Gastroesophageal sphincter (tissue), 4 donors: ENCODE results near the gene ERF. TPM values are rescaled to one million over a fixed set of nuclear protein-coding genes. Genes with fewer than 3 reads are reported as not detected.

Source experiments
- ATAC-seq: fragments of 150-250 bp; one replicate; pipeline ENCODE4 v1.9.1; 2016; ENCODE audit warnings: mild to moderate bottlenecking, moderate library complexity
- H3K27ac ChIP-seq, 4 donors: fragments of 200-600 bp; sonication (generic) in 3 of 4; 1 replicate in 3 of 4; 2 replicates in 1 of 4; pipeline ENCODE4 v1.5.1; 2016 to 2019
- H3K27me3 ChIP-seq: fragments of 200-600 bp; sonication (generic); one replicate; pipeline ENCODE4 v1.5.1; 2019
- H3K36me3 ChIP-seq, 2 donors: fragments of 200-600 bp; sonication (generic); one replicate each; pipeline ENCODE4 v1.5.1; 2019; ENCODE audit warnings: control low read depth in 1 of 2
- H3K4me1 ChIP-seq, 3 donors: fragments of 200-600 bp; sonication (generic); 1 replicate in 2 of 3; 2 replicates in 1 of 3; pipeline ENCODE4 v1.5.1; 2016 to 2019; ENCODE audit warnings: control low read depth in 2 of 3
- H3K4me3 ChIP-seq, 2 donors: fragments of 200-600 bp; sonication (generic); one replicate each; pipeline ENCODE4 v1.5.1; 2019; ENCODE audit warnings: mild to moderate bottlenecking in 1 of 2, moderate library complexity in 1 of 2
- H3K9me3 ChIP-seq, 3 donors: fragments of 200-600 bp; sonication (generic); one replicate each; pipeline ENCODE4 v1.5.1; 2017 to 2019; ENCODE audit warnings: control low read depth in 2 of 3
- CTCF ChIP-seq, 4 experiments: fragments of 200-600 bp in 2 of 4; fragments of 450-650 bp in 2 of 4; sonication (generic) in 1 of 4; IDR thresholded peaks; one replicate each; pipeline ENCODE4 v1.5.1; 2017 to 2019; ENCODE audit warnings: antibody characterized with exemption in 4 of 4, mild to moderate bottlenecking in 2 of 4, moderate library complexity in 2 of 4
- EP300 ChIP-seq: sonication (generic); formaldehyde crosslinking; IDR thresholded peaks from one replicate; pipeline ENCODE4 v1.6.1; 2017; ENCODE audit warnings: antibody characterized with exemption, mild to moderate bottlenecking
- POLR2A ChIP-seq, 2 donors: fragments of 450-650 bp; IDR thresholded peaks; one replicate each; pipeline ENCODE4 v1.6.1; 2017; ENCODE audit warnings: antibody characterized with exemption in 2 of 2, mild to moderate bottlenecking in 2 of 2, moderate library complexity in 1 of 2
- POLR2AphosphoS5 ChIP-seq: sonication (generic); formaldehyde crosslinking; IDR thresholded peaks from one replicate; pipeline ENCODE4 v1.6.1; 2017; ENCODE audit warnings: antibody characterized with exemption
- WGBS, 2 donors: methylation state at CpG; one replicate each; pipeline ENCODE4 v1.1.5; 2018; ENCODE audit warnings: low coverage in 1 of 2; 5-methylcytosine and 5-hydroxymethylcytosine counted together
- total RNA-seq, 4 donors: library from RNA; depleted of rRNA; stranded (reverse); fragments of >200 nt; gene quantifications; one replicate each; pipeline ENCODE4 v1.1.0, GENCODE V29; 2016

ERF gene
- total RNA-seq, 4 donors from 2014 or later = 28.4 to 46.4 (median 39.9) TPM

- no peak overlapping the region for H3K4me3 ChIP-seq
- H3K27me3 ChIP-seq = no peaks in the 10 kb centered on the region
- H3K9me3 ChIP-seq = no peaks in the 10 kb centered on the region
- TF ChIP-seq POLR2A (IDR thresholded peaks at IDR 0.05) = no peak
- TF ChIP-seq EP300 = no peak
- TF ChIP-seq POLR2AphosphoS5 = no peak
- TF ChIP-seq CTCF (IDR thresholded peaks at IDR 0.05) = no peak
- peaks cover 0 to 16% (median 4%) of the 10 kb centered on the region in 3 donors for H3K4me1 ChIP-seq
- 73 to 85% methylated on average over 4 of the region's 15 CpGs for WGBS, 2 donors
- peaks cover 0 to 35% of the 10 kb centered on the region in 2 donors for H3K36me3 ChIP-seq
- no peak overlapping the region for H3K27ac ChIP-seq
- no peak for ATAC-seq
These were observed 42.1 kb upstream of the ERF start for GRCh38 chr19:42297039-42297438.

- WGBS, 2 donors = 100% methylated on average over 1 of the region's 6 CpGs; no CpG with 5 or more reads in 1 of the 2 donors
- no peak for TF ChIP-seq POLR2A (IDR thresholded peaks at IDR 0.05)
- peak; percentile 17 for TF ChIP-seq POLR2AphosphoS5
- peak in 3 of 4 experiments; percentile 89 to 97 (median 95) for TF ChIP-seq CTCF (IDR thresholded peaks at IDR 0.05)
- no peak for TF ChIP-seq EP300
- H3K27ac ChIP-seq = peak overlapping the region in 1 of 4 donors; percentile 39
- no peaks in the 10 kb centered on the region for H3K27me3 ChIP-seq
- no peaks in the 10 kb centered on the region for H3K9me3 ChIP-seq
- H3K4me3 ChIP-seq = no peak overlapping the region
- peaks cover 0 to 46% of the 10 kb centered on the region in 2 donors for H3K36me3 ChIP-seq
- ATAC-seq = peak; percentile 74
- H3K4me1 ChIP-seq = peaks cover 0 to 16% (median 0%) of the 10 kb centered on the region in 3 donors
These were observed 41.0 kb upstream of the ERF start for GRCh38 chr19:42295831-42296525.

GRCh38 chr19:42295342-42295741 is 40.4 kb upstream of the ERF start:
- Histone ChIP-seq H3K27me3 (no peaks in the 10 kb centered on the region), H3K27ac (no peak overlapping the region), H3K36me3 (peaks cover 0 to 52% of the 10 kb centered on the region in 2 donors), H3K4me3 (no peak overlapping the region), H3K9me3 (no peaks in the 10 kb centered on the region), H3K4me1 (peaks cover 0 to 20% (median 0%) of the 10 kb centered on the region in 3 donors)
- no peak for ATAC-seq
- WGBS, 2 donors = 57% methylated on average over 1 of the region's 5 CpGs; no CpG with 5 or more reads in 1 of the 2 donors
- no peak for TF ChIP-seq CTCF (IDR thresholded peaks at IDR 0.05)
- no peak for TF ChIP-seq POLR2AphosphoS5
- TF ChIP-seq POLR2A (IDR thresholded peaks at IDR 0.05) = no peak
- TF ChIP-seq EP300 = no peak

GRCh38 chr19:42294471-42295137 is 39.7 kb upstream of the ERF start:
- ATAC-seq = no peak
- peaks cover 0 to 20% (median 0%) of the 10 kb centered on the region in 3 donors for H3K4me1 ChIP-seq
- TF ChIP-seq POLR2A (IDR thresholded peaks at IDR 0.05) = no peak
- no peak for TF ChIP-seq CTCF (IDR thresholded peaks at IDR 0.05)
- no peak for TF ChIP-seq POLR2AphosphoS5
- no peak for TF ChIP-seq EP300
- no peaks in the 10 kb centered on the region for H3K27me3 ChIP-seq
- H3K36me3 ChIP-seq = peaks cover 0 to 59% of the 10 kb centered on the region in 2 donors
- 64% methylated on average over 3 of the region's 24 CpGs; no CpG with 5 or more reads in 1 of the 2 donors for WGBS, 2 donors
- H3K9me3 ChIP-seq = no peaks in the 10 kb centered on the region
- H3K4me3 ChIP-seq = no peak overlapping the region
- H3K27ac ChIP-seq = no peak overlapping the region
